HG03175 (cell line): ENCODE measurements around the gene CDPF1.
A peak's percentile ranks its signal among the peaks of the same experiment; 100 is the strongest.
"Not testable (repeated sequence)": the region's sequence is repeated elsewhere in the genome, so short reads cannot be mapped to it uniquely, and the experiment has no call there.

Experiments
- ATAC-seq: cut with Tn5 transposase; IDR thresholded peaks from one replicate; pipeline ENCODE4 v1.9.1; 2021; ENCODE audit warnings: mild to moderate bottlenecking, moderate library complexity; ENCODE audit not compliant: unreplicated experiment

The CDPF1 gene

DNA sequence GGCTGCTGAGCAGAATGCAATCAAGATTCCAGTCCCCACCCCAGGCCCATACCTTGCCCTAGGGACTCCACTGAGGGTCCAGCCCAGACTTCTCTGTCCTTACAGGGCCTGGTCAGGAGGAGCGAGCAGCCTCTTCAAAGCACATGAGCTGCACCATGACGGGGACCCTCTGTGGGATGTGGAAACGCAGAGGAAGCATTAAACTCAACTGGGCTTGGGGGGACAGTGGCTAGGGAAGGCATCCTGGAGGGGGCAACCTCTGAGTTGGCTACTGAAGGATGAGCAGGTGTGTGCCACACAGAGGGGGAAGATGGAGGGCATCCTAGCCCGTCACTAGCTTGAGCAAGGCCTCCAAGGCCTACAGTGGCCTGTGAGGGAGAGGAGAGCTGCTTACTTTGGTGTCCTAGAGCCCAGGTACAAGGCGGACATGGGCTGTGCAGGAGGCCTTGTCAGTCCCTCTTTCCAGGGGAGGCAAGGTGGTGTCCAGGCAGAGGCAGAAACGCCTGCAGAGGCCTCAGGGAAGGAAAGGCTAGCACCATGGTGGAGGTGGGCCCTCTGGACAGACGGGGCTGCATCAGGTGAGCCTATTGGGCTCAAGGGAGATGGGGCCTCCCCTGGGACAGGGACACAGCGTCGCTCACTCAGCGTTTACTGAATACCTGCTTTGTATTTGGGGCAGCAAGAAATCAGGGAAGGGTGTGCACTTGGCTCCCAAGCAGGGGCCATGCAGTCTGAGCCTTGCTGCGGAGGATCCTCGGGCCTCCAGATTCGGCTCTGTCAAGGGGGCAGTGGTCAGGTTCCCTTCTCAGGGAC lies 32.0 kb upstream of the CDPF1 start:
- ATAC-seq = no peak

DNA sequence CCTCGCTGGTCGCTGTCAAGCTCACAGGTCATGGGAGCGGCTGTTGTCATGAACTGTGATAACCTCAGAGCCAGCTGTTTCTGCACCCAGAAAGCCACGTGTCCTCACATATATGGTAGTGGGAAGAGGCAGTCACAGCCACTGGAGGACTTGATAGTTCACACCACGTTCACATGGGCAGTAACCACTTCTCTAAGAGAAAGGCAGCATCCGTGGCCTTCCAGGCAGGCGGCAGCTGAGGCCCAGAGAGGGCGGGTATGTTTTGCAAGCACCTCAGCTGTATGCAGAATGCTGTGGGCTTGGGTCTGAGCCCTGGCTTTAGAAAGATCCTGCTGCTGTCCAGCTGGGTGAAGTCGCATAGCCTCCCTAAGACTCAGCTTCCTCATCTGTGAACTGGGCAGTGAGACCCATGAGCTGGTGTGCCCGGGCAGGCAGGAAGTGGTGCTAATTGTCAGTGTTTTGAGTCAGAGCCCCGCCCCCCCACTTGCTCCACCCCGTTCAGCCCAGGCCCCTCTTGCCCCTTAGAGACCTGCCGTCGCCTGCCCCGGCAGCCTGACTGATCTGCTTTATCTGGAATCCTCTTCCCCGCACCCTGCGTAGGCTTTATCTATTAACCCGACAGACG lies 31.0 kb upstream of the CDPF1 start:
- no peak for ATAC-seq

DNA sequence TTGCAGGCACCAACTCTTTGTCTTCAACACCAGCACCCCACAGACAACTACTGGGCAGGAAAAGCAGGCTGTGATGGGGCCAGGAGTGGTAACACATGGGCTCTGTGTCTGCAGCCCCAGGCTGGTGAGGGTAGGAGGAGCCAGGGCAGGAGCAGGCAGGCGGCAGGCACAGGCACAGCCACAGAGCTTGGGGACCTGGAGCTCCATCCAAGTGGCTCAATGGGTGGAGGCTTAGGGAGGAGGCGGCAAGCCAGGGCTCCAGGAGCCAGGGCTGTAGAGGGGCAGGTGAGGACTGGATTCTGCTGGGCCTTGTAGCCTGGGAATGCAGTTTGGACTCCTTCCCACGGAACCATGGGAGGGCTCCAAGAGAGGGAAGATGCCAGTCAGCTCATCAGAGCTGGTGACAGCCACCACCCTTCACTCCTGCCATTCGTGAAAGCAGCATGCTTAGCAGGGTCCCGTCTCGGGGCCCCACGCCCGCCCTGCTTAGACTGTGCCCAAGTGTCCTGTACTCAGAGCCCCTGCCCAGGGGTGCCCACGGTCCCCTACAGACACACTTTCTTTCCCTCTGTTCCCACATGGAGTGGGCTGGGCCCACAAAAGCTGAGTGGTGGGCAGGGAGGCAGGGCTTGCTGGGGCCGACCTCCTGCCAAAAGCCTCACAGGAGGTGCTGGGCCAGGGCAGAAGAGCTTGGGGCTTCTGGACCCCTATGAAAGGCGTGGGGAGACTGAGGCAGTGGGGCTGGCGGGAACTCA lies 30.1 kb upstream of the CDPF1 start:
- no peak for ATAC-seq

DNA sequence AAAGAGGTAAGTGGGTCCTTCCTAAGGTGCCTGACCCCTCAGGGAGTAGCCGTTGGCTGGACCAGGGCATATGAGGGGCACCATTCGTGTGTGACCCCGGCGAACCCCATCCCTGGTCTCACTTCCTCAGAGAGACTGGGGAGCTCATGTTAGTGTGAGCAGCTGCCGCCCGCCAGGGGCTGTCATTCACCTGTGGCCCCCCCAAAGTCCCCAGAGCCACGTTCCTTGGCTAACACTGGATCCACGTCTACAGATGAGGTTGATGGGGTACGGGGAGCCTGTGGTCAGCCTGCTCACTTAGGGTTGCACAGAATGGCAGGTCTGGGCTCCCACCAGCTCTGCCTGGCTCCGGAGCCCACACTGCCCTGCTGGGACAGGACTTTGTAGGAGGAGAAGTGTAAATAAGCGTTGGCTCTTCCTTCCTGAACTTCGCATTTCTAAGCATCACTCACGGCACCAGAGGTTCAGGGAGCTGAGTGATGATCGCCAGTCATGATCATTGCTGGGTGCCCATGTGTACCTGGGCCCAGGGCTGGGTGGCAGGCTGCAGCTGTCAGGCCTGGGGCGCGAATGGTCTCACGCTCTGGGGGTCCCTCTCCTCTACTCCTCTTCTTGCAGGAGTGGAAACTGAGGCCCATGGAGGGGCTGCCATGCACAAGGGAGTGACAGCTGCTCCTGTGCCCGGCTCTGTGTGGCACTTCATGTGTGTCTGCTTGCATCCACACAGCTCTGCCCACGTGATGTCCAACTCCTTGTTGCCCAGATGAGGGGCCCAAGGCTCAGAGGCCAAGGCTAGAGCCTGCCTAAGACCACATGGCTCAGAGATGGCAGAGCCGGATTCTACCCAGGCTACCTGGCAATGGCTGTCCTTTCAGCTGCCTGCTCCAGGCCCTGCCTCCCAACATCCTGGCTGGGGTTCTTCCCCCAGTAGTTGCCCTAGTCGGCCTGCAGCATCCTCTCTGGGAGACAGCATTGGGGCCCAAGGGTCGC lies 28.9 kb upstream of the CDPF1 start:
- ATAC-seq = no peak

DNA sequence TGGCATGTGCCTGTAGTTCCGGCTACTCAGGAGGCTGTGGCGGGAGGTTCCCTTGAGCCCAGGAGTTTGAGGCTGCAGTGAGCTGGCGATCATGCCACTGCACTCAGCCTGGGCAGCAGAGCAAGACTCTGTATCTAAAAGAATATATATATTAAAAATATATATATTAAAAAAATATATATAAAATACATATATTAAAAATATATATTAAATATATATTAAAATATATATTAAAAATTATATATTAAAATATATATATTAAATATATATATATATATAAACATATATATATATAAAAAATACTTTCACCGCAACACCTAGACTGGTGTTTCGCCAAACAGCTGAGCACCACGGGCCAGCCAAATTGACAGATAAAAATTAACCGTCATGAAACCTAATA lies 26.5 kb upstream of the CDPF1 start:
- ATAC-seq = no peak

DNA sequence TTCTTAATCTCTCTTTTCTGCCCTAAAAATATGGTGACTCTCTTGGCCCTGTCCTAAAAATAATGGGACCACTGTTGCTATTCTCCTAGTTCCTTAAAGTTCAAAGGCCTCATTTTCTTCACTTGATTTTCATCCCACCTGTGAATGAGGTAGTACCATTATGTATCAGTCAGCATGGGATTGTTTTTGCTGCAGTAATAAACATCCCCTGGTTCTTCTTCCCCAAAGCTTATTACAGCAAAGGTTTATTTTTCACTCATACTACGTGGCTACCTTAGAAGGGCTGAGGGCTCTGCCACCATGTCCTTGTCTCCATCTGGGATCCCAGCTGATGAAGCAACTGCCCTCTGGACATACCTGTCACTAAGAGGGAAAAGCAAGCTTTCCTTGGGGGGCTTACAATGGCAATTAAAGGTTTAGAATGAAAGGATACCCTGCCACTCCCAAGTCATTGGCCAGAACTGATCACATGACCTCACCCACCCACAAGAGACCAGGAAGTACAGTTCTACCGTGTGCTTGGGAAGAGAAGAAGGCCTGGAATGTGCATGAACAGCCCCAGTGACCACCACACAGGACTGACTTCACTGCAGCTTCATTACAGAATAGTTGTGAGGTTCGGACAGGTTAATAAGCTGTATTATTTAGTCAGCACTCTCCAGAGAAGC lies 25.5 kb upstream of the CDPF1 start:
- no peak for ATAC-seq

DNA sequence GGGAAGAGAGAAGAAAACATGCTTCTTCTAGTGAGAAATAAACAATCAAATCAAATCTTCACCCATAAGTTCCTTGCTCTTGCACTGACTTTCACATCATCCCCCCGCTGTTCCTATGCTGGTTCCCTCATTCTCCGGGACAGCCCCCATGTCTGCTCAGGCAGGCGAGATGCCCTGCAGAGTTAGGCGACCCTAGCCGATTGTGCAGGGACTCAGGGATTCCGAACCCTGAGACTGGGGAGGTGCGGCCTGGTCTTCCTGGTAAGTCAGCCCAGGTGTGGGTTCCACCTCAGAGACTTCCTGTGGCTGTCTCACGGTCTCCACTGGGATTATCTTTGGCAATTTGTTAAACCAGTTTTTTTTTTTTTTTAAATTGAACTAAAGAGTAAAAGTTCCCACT lies 24.3 kb upstream of the CDPF1 start:
- ATAC-seq = no peak

DNA sequence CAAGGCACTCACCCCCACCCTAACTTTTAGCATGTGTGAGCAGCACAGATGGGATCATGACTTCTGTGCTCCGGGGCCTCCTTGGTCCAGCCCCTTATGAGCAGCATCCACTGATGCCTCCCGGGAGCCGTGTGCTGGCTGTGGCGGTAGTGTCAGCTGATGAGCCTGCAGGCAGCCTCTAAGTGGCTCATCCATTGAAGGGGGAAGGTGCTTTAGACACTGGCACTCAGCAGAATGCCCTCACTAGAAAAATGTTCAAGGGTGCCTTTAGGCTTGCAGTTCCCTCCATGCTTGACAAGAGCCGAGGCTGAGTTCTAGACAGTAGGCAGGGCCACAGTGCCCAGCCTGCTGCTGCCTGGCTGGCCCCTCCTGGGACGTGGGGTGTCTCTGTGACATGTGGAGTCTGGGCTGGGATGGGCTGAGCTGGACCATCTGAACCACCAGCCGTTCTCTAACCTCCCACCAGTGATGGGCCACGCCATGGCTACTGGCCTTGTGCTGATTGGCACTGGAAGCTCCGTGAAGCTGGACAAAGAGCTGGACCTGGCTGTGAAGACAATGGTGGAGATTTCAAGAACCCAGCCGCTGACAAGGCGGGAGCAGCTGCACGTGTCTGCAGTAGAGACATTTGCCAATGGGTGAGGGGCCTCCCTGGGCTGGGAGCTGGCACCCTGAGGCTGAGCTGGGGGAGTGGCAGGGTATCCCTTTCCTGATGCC lies 23.5 kb upstream of the CDPF1 start:
- ATAC-seq = no peak

DNA sequence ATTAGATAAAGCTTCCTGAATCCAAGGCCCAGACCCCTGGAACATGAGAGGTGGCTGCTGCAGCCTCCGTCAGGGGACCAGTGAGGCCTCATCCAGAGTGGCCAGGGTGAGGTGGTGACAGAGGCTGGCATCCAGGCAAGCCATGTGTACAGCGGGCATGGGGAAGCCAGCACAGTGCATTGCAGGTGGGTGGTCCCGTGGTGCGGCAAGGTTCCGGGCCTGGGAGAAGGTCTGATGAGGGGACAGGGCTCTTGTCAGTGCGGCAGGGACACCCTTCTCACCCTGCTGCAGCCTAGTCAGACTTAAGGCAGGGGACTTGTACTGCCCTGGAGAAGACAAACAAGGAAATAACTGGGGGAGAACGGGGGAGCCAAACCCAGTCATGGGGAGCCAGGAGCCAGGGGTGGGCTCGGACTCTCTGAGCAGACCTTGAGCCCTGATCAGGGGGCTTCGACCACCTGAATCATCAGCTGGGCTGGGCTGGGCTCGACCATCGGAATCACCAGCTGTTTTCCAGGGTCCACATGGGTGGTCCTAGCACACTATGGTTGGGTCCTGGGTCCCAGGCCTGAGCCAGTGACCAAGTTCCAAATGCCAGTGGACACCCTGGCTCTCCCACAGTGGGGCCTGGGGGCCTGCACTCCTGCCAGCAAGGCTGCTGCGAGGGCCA lies 22.8 kb upstream of the CDPF1 start:
- ATAC-seq = no peak

DNA sequence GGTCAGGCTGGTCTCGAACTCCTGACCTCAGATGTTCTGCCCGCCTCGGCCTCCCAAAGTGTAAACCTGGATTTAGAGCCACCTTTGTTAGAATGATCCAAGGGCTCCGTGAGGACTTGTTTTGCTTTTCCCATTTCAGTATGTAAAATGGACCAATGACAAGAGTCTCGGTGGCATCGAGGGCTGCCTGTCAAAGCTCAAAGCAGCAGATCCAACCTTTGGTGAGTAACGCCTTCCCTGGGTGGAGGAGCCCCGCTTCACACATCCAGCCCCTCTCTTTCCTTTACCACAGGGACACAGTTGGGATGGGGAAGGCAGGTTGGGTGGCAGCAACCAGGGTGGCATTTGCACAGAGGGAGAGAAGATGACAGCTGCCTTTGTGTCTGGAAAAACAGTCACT lies 22.1 kb upstream of the CDPF1 start:
- no peak for ATAC-seq

DNA sequence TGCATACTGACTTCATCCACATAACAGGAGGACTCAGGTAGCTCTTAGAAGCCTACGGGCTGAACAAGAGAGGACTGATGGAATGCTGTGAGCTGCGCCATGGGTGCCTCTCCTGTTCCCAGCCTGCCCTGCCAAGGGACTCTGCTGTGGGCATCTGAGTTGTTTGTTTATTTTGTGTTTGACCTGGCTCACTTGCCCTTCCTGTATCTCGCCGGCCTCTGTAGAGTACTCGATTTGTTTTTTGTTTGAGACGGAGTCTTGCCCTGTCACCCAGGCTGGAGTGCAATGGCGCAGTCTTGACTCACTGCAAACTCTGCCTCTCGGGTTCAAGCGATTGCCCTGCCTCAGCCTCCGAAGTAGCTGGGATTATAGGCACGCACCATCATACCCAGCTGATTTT lies 19.5 kb upstream of the CDPF1 start:
- ATAC-seq = no peak

DNA sequence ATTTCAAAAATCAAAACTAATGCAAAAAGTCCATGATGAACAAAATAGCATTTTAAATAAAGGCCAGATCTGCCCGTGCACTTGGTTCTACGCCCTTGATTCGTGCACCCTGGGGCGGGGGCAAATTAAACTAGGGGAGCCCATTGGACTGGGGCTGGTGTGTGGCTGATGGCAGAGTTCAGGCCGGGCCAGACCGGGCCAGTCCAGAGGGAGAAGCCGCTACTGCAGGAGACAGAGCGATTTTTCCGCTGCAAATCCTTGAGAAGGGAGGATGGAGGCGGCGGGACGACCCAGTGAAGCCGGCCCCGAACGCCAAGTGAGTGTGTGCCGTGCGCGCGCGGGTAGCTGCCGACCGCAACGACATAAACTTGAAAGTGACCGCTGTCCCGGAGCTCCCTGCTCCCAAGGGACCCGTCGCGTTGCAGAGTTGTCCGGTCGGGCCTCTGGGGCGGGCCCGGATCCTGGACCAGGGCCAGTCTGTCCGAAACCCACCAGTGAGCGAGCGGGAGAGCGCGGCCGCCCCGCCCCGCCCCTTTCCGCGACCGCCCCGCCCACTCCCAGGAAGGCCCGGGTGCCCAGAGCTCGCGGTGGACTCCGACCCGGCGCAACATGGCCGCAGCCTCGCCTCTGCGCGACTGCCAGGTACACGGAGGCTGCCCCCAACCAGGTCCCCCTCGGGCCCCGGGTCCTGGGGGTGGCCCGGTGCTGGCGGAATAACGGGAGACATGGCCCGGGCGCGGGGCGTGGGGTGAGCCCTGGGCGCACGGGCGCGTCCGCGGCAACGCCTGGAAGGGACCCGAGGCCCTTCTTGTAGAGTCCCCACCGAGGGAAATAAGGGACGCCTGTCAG lies 17.6 kb upstream of the CDPF1 start, which contains the start of gene TTC38:
Gene TTC38, plus strand, starts transcription at position 578 of the 849 bp plus-strand sequence. Its CDS starts 32 bp downstream, at position 610.
- peak; percentile 81 for ATAC-seq

DNA sequence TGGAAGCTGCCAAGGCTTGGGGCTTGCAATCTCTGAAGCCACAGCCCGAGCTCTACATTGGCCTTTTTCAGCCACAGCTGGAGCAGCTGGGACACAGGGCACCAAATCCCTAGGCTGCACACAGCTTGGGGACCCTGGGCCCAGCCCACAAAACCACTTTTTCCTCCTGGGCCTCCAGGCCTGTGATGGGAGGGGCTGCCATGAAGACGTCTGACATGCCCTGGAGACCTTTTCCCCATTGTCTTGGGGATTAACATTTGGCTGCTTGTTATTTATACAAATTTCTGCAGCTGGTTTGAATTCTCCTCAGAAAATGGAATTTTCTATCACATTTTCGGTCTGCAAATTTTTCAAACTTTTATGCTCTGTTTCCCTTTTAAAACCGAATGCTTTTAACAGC lies 15.5 kb upstream of the CDPF1 start:
- ATAC-seq = not testable (repeated sequence)

DNA sequence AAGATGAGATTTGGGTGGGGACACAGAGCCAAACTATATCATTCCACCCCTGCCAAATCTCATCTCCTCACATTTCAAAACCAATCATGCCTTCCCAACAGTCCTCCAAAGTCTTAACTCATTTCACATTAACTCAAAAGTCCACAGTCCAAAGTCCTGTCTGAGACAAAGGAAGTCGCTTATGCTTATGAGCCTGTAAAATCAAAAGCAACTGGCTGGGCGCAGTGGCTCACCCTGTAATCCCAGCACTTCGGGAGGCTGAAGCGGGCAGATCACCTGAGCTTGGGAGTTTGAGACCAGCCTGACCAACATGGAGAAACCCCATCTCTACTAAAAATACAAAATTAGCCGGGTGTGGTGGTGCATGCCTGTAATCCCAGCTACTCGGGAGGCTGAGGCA lies 14.4 kb upstream of the CDPF1 start:
- not testable (repeated sequence) for ATAC-seq

DNA sequence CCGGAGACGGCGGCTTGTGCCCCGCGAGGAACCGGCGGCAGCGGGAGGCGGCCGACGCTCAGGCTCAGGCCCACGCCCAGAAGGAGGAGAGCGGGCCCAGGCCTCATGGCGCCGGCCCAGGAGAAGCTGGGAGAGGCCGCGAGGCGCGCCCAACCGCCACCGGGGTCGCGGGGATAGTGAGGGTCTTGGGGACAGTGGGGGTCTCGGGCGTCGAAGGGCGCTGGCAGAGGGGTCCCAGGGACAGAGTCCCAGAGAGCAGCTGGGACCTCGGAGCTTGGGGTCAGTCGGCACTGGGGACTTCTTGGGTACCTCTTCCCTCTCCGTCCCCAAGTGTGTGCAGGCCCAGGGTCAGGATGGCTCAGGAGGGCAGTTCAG lies 13.1 kb upstream of the CDPF1 start, which contains the start of gene PKDREJ:
Gene PKDREJ, minus strand, starts transcription at position 128 of the 375 bp plus-strand sequence. Its CDS starts 21 bp downstream, at position 107.
- no peak for ATAC-seq

DNA sequence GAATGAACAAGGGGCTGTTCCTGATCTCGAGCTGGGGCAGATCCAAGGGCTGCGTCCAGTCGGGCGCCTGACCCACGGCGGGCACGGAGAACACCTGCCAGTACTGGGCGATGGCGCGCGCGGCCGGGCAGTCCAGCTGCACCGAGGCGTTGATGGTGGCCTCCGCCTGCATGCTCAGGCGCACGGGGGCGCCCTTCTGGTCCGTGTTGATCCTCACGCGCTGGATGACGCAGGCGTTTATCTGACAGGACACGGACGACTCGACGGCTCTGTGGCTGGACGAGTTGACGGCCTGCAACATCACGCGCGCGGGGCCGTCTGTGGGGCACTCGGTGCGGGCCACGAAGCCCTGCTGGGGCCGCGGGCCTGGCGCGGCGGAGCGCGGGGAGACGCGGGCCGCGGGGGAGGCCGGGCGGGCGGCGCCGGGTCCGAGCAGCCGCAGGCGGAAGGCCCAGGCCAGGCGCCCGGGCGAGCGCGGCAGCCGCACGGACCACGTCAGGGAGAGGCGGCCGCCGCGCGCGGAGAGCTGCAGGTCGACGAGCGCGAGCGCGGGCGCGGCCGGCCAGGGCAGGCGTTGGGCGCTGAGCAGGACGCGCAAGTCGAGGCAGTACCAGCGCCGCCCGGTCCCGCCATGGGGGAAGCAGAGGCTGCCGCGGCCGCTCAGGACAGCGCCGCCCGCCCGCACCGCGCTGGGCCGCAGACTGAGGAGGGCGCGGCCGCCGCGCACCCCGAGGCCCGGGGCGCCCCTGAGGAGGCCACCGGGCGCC lies 12.5 kb upstream of the CDPF1 start:
- no peak for ATAC-seq

DNA sequence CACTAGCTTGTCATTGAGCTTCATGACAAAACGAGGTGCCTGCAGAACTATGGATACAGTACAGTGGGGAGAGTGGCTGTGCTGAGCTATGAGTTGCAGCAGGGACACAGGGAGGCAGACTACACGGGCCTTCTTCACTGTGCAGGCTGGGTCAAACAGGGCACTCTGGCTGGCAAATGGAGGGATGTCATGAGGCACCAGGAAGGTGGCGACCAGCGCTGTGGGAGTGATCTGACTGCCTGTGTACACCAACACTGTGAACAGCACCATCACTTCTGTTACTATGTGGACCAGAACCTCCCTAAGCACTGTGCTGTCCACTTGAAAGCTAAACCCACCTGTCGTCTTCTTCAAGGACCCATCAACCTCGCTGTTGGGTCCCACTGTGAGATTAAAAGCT lies 9.9 kb upstream of the CDPF1 start:
- ATAC-seq = no peak
